NCI-H2107 treated with DMSO at 0.1 percent for 48 hours (cell line): ENCODE measurements around the gene FARP1.

Experiments
- DNase-seq: peaks from one replicate; lab custom pipeline; 2025; ENCODE audit not compliant: unreplicated experiment; lab: John Stamatoyannopoulos, UW

Gene FARP1

GRCh38 chr13:98438246-98439125 lies 295.6 kb downstream of the FARP1 start:
- no peak for DNase-seq

- no peak for DNase-seq
These were observed 296.4 kb downstream of the FARP1 start for GRCh38 chr13:98439126-98439828.

GRCh38 chr13:98439896-98440295 lies 297.0 kb downstream of the FARP1 start:
- no peak for DNase-seq

- no peak for DNase-seq
These were observed 297.6 kb downstream of the FARP1 start for GRCh38 chr13:98440390-98441055.

GRCh38 chr13:98441056-98441676 lies 298.3 kb downstream of the FARP1 start:
- no peak for DNase-seq

DNA sequence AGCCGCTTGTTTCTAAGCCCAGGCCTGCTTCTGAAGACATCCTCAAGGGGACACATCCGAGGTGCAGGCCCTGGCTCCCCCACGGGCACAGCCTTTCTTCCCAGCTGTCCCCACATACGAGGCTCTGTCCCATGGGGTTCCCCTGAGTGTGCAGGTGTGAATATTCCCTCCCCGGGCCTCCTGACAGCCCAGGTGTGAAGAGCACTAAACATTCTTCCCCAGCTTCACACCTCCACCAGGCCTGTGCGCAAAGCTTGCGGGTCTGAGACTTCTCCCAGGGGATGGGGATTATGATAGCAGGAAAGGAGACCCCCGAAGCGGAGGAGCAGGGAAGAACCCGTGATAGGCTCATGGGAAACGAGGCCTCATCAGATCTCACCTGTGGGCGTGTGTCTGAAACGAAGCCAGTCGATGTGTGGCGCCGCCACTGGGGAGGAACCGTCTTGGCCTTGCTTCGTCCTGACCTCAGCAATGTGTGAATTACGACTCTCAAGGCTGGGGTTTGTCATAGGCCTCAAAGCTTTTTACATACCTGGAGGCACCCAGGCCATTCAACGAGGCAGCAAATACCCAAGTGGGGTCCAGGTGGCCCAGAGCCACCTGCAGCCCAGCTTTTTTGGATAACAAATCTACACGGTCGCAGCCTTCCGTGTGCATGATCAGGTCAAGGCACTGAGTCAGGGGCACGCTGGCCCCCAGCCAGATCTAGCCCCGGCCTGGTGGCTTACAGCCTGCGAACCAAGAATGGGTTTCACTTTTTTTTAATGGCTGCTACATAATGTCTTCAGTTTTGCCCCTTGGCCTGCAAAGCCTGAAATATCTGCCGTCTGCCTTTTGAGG lies 299.7 kb downstream of the FARP1 start:
- no peak for DNase-seq

DNA sequence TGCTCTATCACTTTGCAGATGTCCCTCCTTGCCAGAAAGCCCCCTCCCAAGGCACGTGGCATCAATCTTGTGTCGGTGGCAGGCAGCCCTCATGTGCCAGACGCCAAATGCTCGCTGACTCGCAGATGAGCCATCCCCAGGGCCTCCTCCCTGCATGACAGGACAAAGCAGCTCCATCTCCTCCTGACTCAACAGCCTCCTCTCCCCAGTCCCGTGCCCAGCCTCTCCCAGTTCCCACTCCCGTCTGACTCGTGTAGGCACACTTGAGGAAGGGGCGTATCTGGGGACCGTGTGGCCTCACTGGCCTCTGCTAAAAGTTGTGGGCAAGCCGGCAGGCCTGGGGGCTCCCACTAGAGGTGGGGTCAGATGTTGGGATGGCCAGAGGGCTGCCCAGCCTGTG lies 300.4 kb downstream of the FARP1 start:
- no peak for DNase-seq

GRCh38 chr13:98443800-98444325 lies 301.0 kb downstream of the FARP1 start:
- DNase-seq, result no peak

- DNase-seq, result no peak
These were observed 301.5 kb downstream of the FARP1 start for GRCh38 chr13:98444381-98444780.

DNA sequence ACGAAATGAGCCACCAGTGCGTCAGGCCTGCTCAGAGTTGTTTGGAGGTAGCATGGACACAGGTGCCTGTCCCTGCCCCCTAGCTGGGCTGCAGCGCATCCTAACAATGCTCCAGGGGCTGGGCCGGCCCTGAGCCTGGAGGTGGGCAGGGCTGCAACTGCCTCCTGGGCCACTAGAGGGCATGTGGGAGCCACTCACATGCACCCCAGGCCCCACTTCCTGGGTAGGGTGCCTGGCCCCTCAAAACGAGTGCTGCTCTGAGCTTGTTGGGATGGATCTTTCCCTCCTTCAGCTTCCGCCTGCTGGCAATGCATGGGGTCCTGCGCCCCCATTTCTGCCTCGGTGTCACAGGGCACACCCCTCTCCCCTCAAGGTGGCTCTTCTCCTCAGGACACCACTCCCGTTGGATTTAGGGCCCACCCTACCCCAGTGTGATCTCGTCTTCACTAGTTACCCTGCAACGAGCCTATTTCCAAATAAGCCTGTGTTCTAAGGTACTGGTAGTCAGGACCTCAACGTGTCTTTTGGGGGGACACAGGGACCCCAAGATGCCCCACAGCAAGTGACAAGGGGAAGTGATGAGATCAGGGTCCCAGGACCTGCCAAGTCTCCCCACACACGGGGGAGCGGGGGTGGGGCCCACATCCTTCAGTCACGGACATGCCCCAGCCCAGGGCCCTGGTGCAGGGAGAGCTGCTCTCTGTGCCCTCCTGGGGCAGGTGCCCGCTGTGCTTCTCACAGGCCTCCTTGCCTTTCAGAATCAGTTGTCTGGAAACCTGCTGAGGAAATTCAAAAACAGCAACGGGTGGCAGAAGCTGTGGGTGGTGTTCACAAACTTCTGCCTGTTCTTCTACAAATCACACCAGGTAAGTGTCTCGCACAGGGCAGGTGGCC lies 302.7 kb downstream of the FARP1 start:
- DNase-seq, result no peak

GRCh38 chr13:98446234-98446621 lies 303.3 kb downstream of the FARP1 start:
- DNase-seq, result no peak

DNA sequence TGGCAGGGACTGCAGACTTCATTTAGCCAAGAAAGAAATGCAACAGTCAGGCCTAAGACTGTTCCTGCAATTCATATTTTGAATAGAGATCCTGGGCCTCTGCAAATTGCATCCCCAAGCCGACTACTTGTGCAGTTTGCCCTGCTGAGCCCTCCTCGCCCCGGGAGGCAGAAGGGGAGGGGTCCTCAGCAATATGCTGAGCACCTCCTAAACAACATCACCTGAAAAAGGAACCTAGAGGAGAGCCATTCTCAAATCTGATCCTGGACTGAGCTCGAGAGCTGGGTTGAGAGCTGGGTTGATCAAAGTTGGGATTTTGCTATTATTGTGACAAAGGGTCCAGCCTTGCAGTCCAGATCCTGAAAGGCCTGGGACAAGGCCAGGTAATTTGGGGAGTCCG lies 304.2 kb downstream of the FARP1 start:
- DNase-seq, result no peak

DNA sequence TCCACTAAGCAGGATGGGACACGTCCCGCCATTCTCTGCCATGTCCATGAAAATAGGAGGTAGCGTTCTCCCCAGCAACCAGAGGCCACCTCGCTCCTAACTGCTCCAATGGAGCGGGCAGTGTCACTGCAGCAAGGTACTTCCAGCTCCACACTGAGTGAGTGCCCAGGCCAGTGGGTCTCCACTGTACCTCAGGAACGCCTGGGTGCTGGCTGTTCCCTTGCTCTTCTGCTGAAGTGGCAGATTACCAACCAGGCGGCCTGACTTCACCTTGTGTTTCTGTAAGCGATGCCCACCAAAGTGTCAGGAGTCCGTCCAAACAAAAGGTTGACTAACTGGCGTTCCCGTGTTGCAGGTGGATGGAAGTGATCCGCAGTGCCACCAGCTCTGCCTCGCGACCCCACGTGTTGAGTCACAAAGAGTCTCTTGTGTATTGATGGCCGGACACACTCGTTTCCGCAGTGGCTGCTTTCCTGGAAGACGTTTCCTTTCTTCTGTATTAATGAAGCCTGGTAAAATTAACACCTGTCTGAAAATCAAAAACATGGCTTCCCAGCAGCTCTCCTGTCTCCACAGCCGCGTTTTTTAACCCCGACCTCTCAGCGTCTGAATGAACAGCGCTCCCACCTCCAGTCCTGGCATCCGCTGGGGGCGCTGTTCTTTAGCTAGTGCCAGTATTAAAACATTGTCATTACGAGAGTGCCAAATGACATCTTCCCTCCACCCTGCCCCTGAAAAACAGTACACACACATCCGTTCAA lies 305.2 kb downstream of the FARP1 start:
- DNase-seq, result no peak

- DNase-seq, result no peak
These were observed 305.7 kb downstream of the FARP1 start for GRCh38 chr13:98448642-98448928.

DNA sequence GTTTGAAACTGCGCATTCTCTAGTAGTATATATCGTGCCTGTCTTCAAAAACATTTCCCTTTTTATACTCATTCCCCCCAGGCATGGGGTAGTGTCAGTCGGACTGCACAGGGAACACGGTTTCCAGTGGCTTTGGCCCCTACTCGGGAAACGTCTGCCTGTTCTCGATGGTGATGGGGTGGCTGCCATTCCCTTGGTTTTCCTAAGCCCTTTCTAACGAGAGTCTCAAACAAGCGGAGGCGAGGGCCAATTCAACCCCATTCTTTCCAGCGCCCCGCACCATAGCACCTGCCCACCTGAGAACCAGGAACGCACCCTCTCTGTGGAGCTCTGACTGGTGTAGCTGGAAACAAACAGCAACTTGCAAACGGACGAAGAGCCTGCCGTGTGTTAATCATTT lies 306.4 kb downstream of the FARP1 start:
- no peak for DNase-seq

DNA sequence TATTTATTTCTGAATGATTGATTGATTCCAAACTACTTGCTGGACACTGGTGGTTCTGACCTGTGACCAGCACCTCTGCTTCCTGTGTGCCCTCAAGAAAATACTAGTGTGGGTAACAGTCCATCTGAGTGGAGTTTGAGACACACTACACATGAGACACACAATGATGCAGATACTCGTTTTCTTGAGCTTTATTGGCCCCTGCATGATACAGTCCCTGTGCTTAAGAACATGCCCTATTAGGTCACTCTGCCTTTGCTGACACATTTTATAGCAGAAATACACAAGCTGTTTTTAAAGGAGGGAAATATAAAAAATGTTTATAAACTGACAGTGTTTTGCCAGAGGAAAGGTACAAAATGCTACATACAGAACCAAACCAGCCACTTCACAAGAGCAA lies 307.1 kb downstream of the FARP1 start:
- DNase-seq, result no peak

DNA sequence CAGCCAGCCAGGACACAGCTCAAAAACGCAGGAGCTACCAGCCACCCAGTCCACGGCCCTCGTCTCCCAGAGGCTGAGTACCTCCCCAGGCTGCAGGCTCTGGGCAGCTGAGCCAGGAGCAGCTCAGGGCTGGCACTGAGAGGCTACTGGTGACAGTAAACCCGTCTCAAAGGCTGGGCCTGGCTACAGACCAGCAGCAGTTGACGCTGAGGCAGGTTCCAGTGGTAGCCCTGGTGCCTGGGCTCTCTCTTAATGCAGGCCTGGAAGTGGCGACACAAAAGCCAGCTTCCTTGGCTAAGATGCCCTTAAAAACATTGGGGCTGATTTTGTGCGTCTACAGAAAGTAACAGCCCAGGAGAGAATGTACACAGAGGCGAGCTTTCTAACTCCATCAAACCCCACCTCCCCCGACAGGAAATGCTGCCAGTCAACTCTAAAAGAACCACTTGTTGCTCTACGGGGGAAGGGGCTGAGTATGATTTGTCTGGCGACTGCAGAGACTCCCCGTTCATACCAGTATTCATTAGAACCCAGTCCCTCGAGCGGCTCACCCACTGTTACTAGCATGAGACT lies 307.7 kb downstream of the FARP1 start:
- no peak for DNase-seq

DNA sequence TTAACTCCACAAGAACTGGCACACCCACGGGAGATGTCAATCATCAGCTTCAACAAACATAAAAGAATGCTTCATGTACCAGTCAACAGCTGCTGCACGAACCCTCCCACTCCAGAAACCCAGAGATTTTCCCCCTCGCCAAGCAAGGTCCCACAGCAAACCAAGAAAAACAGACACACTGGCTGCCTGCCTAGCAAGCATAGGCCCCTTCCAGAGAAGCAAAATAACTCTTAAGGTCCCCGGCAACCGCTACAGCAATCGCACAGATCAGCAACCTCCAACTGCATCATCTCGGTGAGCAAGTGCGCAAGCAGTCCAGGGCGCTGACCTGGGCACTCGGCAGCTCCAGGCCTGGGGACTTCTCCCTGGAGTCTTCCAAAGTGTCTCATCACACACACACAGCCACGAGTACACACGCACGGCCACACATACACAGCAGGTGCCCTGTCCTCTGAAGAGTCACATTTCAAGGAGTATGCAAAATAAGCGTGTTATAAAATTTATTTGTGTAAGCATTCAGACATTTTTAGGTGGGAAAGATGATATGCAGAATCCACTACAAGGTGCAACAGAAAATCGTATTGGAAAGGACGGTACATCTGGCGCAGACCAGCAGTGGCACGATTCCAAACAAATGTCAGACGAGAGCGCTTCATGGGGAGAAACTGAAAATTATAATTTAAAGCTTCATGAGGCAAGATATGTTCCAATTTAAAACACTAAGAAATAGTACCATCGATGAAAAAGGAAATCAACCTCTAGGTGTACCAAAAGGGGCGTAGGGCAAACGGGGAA lies 309.0 kb downstream of the FARP1 start:
- DNase-seq, result no peak
